ENCODE results near the gene ZBTB42.

GRCh38 chr14:104751539-104752422 is 49.1 kb upstream of the ZBTB42 start:
- no peak; the same call in 1 of the 2 replicates for TF ChIP-seq CTCF (IDR thresholded peaks at IDR 0.05)
- no peak for TF ChIP-seq MXI1 (IDR thresholded peaks at IDR 0.05; ENCODE audit: low read depth, low read length)
- TF ChIP-seq EZH2phosphoT487 (IDR thresholded peaks at IDR 0.05; ENCODE audit: borderline replicate concordance, low read depth), result no peak
- no peak for TF ChIP-seq FOXM1 (IDR thresholded peaks at IDR 0.05; ENCODE audit: low read depth)
